GM23248 (cell line): Measurements from ENCODE around the gene MYT1. TPM values are rescaled to one million over a fixed set of nuclear protein-coding genes. Genes with fewer than 3 reads are reported as not detected.

ENCODE experiments used
- DNase-seq: peaks from one replicate; pipeline ENCODE4 v3.0.0-alpha.2; 2015
- H2AFZ ChIP-seq: fragments of 200-600 bp; sonication (generic); 2 replicates; pipeline ENCODE4 v1.6.1; 2016; ENCODE audit warnings: antibody characterized with exemption
- H3F3A ChIP-seq: fragments of 200-600 bp; sonication (generic); 2 replicates; pipeline ENCODE4 v1.6.1; 2016; ENCODE audit warnings: mild to moderate bottlenecking, antibody characterized with exemption, mixed run types; ENCODE audit not compliant: insufficient read depth
- H3K27ac ChIP-seq: fragments of 200-600 bp; sonication (generic); 2 replicates; pipeline ENCODE4 v1.5.1; 2016; ENCODE audit warnings: mild to moderate bottlenecking
- H3K27me3 ChIP-seq: fragments of 200-600 bp; sonication (generic); replicated peaks from 2 replicates; pipeline ENCODE4 v1.6.1; 2016; ENCODE audit warnings: mild to moderate bottlenecking; ENCODE audit not compliant: insufficient read depth
- H3K36me3 ChIP-seq: fragments of 200-600 bp; sonication (generic); 2 replicates; pipeline ENCODE4 v1.6.1; 2016; ENCODE audit warnings: low read depth, mild to moderate bottlenecking
- H3K4me1 ChIP-seq: fragments of 200-600 bp; sonication (generic); 2 replicates; pipeline ENCODE4 v1.6.1; 2016; ENCODE audit warnings: mild to moderate bottlenecking; ENCODE audit not compliant: insufficient read depth
- H3K4me2 ChIP-seq: fragments of 200-600 bp; sonication (generic); one replicate; pipeline ENCODE4 v1.6.1; 2016; ENCODE audit warnings: mild to moderate bottlenecking; ENCODE audit not compliant: unreplicated experiment
- H3K4me3 ChIP-seq: fragments of 200-600 bp; sonication (generic); 2 replicates; pipeline ENCODE4 v1.5.1; 2016; ENCODE audit warnings: mild to moderate bottlenecking
- H3K79me2 ChIP-seq: fragments of 200-600 bp; sonication (generic); 2 replicates; pipeline ENCODE4 v1.6.1; 2016; ENCODE audit warnings: mild to moderate bottlenecking; ENCODE audit not compliant: insufficient read depth
- H3K9ac ChIP-seq: fragments of 200-600 bp; sonication (generic); 2 replicates; pipeline ENCODE4 v1.6.1; 2016; ENCODE audit warnings: mild to moderate bottlenecking
- H3K9me2 ChIP-seq: fragments of 200-600 bp; sonication (generic); 2 replicates; pipeline ENCODE4 v1.6.1; 2016; ENCODE audit warnings: mixed run types, mild to moderate bottlenecking, moderate library complexity; ENCODE audit not compliant: insufficient read depth
- H3K9me3 ChIP-seq: fragments of 200-600 bp; sonication (generic); one replicate; pipeline ENCODE4 v1.6.1; 2017; ENCODE audit warnings: low read depth
- H4K20me1 ChIP-seq: fragments of 200-600 bp; sonication (generic); 2 replicates; pipeline ENCODE4 v1.6.0; 2016; ENCODE audit not compliant: insufficient read depth
- EZH2 ChIP-seq: fragments of 200-600 bp; sonication (generic); IDR thresholded peaks from 2 replicates; pipeline ENCODE4 v1.6.1; 2018; ENCODE audit warnings: antibody characterized with exemption, mild to moderate bottlenecking; ENCODE audit not compliant: insufficient read depth, poor library complexity, severe bottlenecking
- EZH2phosphoT487 ChIP-seq: fragments of 200-600 bp; sonication (generic); IDR thresholded peaks from 2 replicates; pipeline ENCODE4 v1.6.1; 2018; ENCODE audit warnings: antibody characterized with exemption, moderate library complexity, mild to moderate bottlenecking, low read depth; ENCODE audit not compliant: insufficient read depth
- WGBS, 2 experiments: methylation state at CpG; one replicate each; pipeline ENCODE4 v1.1.6; 2015 to 2017; ENCODE audit warnings: low lambda C conversion rate in 2 of 2, low coverage in 1 of 2; ENCODE audit errors: missing lambda C conversion rate in 2 of 2; 5-methylcytosine and 5-hydroxymethylcytosine counted together
- in situ Hi-C: fragments of 300-500 bp; cut with MboI; formaldehyde crosslinking; loops from 2 replicates; pipeline ENCODE4 v1.15.0; 2020
- polyA plus RNA-seq: library from polyadenylated mRNA; unstranded; fragments of >200 nt; fragmentation: Nextera tagmentation; extraction: Ambion mirVana; gene quantifications from 2 replicates; pipeline ENCODE4 v1.2.1, GENCODE V29; 2016
- total RNA-seq: library from RNA; depleted of rRNA; stranded (reverse); fragments of >200 nt; shearing (Covaris generic); gene quantifications from 2 replicates; pipeline ENCODE4 v1.2.3, GENCODE V29; 2014

The MYT1 gene
- total and polyA plus RNA-seq, 2 experiments from 2014 or later = not detected

DNA sequence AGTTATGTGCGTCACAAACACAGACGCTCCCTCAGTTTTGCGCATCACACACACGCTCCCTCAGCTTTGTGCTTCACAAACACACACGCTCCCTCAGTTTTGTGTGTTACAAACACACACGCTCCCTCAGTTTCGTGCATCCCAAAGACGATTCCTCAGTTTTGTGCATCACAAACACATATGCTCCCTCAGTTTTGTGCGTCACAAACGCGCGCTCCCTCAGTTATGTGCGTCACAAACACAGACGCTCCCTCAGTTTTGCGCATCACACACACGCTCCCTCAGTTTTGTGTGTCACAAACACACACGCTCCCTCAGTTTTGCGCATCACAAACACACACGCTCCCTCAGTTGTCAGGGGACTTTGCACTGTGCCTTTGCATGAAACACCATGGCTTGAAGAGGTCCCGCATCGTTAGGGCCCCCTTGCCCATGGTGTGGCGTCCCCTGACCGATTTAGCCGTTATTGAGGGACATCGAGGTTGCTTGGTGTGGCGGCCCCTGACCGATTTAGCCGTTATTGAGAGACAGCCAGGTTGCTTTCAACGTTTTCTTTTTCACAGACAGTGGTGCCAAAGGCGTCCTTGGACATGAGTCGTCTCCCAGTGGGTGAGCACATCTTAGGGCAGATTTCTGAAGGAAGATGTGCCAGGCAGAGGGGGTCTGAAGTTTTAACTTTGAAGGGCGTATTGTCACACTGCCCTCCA is 28.1 kb upstream of the MYT1 start:
- H3K4me2 ChIP-seq = no peak overlapping the region
- no peak for DNase-seq
- in situ Hi-C loops = no loop called here
- no peaks in the 10 kb centered on the region for H3K79me2 ChIP-seq
- H3K9ac ChIP-seq = no peak overlapping the region
- H3K4me3 ChIP-seq = no peak overlapping the region
- no peak for TF ChIP-seq EZH2
- TF ChIP-seq EZH2phosphoT487 = no peak
- no peaks in the 10 kb centered on the region for H3K4me1 ChIP-seq
- H3K36me3 ChIP-seq = no peaks in the 10 kb centered on the region
- H4K20me1 ChIP-seq = no peaks in the 10 kb centered on the region
- no peaks in the 10 kb centered on the region; the same call in 1 of the 2 replicates for H3K27me3 ChIP-seq
- H3F3A ChIP-seq = no peaks in the 10 kb centered on the region
- H3K9me2 ChIP-seq = no peaks in the 10 kb centered on the region
- H2AFZ ChIP-seq = no peak overlapping the region
- H3K27ac ChIP-seq = no peak overlapping the region
- no peaks in the 10 kb centered on the region for H3K9me3 ChIP-seq
- 76 to 77% methylated on average over 32 of the region's 32 CpGs for WGBS, 2 experiments

DNA sequence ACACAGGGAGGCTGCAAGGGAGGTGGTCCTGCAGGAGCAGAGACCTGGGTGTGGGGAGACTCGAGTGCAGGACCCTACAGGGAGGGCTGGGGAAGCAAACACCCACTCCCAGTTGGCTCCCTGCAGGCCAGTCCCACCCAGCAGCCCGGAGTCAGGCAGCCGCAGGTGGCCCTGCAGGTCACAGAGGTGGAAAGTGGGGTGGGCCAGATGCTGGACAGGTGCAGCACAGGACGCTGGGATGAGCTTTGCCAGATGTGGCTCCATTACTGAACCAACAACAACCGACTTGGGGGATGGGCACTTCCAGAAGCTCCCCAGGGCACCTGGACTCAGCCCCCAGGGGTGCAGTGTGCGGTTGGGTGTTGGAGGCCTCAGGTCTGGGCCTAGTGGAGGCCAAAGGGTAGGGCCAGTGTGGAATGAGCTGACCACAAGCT is 26.6 kb upstream of the MYT1 start:
- H3K9ac ChIP-seq = no peak overlapping the region
- H3K4me3 ChIP-seq = no peak overlapping the region
- TF ChIP-seq EZH2 = no peak
- TF ChIP-seq EZH2phosphoT487 = no peak
- H2AFZ ChIP-seq = no peak overlapping the region
- H3K9me3 ChIP-seq = no peaks in the 10 kb centered on the region
- H3K27ac ChIP-seq = no peak overlapping the region
- no peak for DNase-seq
- H3F3A ChIP-seq = no peaks in the 10 kb centered on the region
- in situ Hi-C loops = no loop called here
- no peak overlapping the region for H3K4me2 ChIP-seq
- WGBS, 2 experiments = 45 to 53% methylated on average over 6 of the region's 6 CpGs
- no peaks in the 10 kb centered on the region for H3K9me2 ChIP-seq
- no peaks in the 10 kb centered on the region for H3K4me1 ChIP-seq
- H3K36me3 ChIP-seq = no peaks in the 10 kb centered on the region
- no peaks in the 10 kb centered on the region for H3K79me2 ChIP-seq
- no peaks in the 10 kb centered on the region for H4K20me1 ChIP-seq
- H3K27me3 ChIP-seq = peaks cover 5% of the 10 kb centered on the region; the same call in 1 of the 2 replicates

DNA sequence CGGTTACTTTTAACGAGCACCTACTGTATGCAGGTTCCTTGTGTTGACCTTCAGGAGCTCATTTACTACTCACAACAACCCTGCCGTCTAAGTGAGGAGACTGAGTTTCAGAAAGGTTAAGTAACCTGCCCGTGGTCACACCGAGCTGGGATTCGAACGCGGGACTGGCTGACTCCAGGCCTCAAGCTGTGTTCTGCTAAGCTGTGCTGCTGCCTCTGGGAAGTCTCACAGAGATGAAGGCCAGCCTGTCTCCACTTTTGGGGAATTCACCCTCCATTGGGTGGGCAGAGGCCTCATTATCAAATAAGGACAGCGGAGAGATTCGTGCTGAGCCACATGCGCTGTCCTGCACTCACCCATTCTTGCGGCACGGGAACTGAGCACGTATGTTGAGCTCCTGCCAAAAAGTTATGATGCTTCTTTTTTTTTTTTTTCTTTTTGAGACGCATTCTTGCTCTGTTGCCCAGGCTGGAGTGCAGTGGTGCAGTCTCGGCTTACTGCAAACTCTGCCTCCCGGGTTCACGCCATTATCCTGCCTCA is 25.9 kb upstream of the MYT1 start:
- Histone ChIP-seq H3K9me3 (no peaks in the 10 kb centered on the region), H3K4me3 (no peak overlapping the region), H3K27ac (no peak overlapping the region), H3K9me2 (no peaks in the 10 kb centered on the region), H2AFZ (no peak overlapping the region), H3K27me3 (peaks cover 8% of the 10 kb centered on the region; the same call in 1 of the 2 replicates), H3K4me1 (no peaks in the 10 kb centered on the region), H3K4me2 (no peak overlapping the region), H4K20me1 (no peaks in the 10 kb centered on the region), H3K79me2 (no peaks in the 10 kb centered on the region), H3K9ac (no peak overlapping the region), H3K36me3 (no peaks in the 10 kb centered on the region), H3F3A (no peaks in the 10 kb centered on the region)
- DNase-seq = no peak
- no peak for TF ChIP-seq EZH2phosphoT487
- TF ChIP-seq EZH2 = no peak
- in situ Hi-C loops = no loop called here
- WGBS, 2 experiments = 80 to 81% methylated on average over 16 to 18 of the region's 18 CpGs

DNA sequence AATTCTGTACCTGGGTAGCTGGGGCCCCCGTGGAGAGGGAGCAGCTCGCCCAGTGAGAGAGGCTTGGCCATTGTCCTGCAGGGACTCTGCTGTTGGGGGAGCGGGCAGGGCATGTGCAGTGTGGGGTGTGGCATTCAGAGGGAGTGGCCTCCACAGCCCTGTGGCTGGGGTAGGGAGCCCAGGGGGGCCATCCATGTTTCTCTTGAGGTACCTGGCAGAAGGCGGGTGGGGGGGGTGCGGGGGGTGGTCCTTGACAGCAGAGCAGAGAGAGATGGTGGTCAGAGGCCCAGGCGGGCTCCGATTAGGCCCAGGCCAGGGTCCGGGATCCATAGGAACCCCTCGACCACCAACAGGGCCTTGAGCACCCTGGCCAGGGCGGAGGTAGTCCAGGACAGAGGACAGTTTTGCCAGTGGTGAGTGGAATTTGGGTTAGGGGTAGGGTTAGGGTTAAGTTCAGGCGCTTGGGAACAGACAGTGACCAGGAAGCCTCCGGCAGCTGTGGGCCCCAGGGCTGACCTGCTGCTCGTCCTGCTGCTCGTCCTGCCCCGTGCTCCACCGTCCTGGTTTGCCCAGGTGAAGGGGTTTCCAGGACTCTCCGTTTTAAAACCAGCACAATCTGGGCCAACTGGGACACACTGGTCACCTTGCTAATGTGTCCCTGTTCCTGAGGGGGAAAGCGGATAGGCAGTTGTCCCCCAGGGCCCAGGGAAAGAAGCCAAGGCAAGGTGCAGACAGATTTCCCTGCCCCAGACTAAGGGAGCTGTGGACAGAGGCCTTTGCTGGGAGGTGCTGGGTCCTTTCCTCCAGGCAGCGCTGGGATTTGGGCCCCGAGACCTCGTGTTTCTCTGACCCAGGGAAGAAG is 24.8 kb upstream of the MYT1 start:
- Histone ChIP-seq H3K36me3 (no peaks in the 10 kb centered on the region), H3K9me2 (no peaks in the 10 kb centered on the region), H2AFZ (no peak overlapping the region), H3K9me3 (no peaks in the 10 kb centered on the region), H3K79me2 (no peaks in the 10 kb centered on the region), H3K4me2 (no peak overlapping the region), H3K9ac (no peak overlapping the region), H3F3A (no peaks in the 10 kb centered on the region), H3K27ac (no peak overlapping the region), H3K4me3 (no peak overlapping the region), H4K20me1 (no peaks in the 10 kb centered on the region), H3K27me3 (peaks cover 8% of the 10 kb centered on the region; the same call in 1 of the 2 replicates), H3K4me1 (no peaks in the 10 kb centered on the region)
- no peak for DNase-seq
- WGBS, 2 experiments = 41 to 50% methylated on average over 15 to 21 of the region's 21 CpGs
- TF ChIP-seq EZH2phosphoT487 = no peak
- TF ChIP-seq EZH2 = no peak
- in situ Hi-C loops = no loop called here
